SIG-M5 treated with dmso at 0.1 percent for 504 hours (cell line): Measurements from ENCODE around the gene ANO2.
"Not testable (repeated sequence)": the region's sequence is repeated elsewhere in the genome, so short reads cannot be mapped to it uniquely, and the experiment has no call there.

Experiments used
- DNase-seq: peaks from one replicate; lab custom pipeline; 2025; ENCODE audit not compliant: unreplicated experiment; lab: John Stamatoyannopoulos, UW

Gene ANO2

GRCh38 chr12:5830111-5830510 lies 114.9 kb downstream of the ANO2 start:
- no peak for DNase-seq

DNA sequence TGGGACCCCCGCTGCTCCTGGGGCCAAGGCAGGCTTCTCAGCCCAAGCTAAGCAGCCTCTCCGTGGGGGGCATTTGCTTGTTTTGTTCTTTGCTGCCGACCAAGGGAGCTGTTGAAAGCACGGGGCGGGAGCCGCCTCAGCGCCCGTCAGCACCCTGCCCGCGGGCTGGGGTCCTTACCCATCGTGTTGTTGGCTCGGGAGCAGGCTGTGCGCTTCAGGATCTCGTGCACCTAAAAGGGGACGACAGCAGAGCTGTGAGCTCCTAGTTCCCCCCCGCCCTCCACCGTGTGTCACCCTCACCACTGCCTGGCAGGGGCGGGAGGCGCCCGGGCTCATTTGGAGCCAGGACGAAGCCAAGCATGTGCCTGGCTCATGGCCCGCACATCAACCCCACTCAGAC lies 117.5 kb downstream of the ANO2 start:
- DNase-seq, result no peak

- not testable (repeated sequence) for DNase-seq
Observed at GRCh38 chr12:5825761-5826160, 119.3 kb downstream of the ANO2 start.

DNA sequence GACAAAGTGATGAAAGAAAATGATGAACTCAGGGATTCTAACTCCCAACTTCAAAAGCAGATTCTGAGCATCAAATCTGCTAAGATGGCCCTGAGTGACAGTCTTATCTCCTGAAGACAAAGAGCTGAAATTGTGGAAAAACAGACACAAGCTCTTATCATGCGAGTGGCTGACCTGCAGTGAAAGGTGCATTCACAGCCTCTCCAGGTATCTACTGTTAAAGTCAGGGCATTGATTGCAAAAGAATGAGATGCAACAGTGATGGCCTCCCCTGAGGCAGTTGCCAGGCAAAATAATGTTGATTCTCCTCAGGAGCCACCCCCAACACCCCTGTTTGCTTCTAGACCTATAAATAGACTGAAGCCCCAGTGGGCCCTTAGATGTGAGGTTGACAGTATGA lies 126.2 kb downstream of the ANO2 start:
- DNase-seq, result not testable (repeated sequence)

GRCh38 chr12:5817246-5817645 lies 127.8 kb downstream of the ANO2 start:
- DNase-seq, result no peak

- no peak for DNase-seq
Observed at GRCh38 chr12:5809586-5809985, 135.5 kb downstream of the ANO2 start.

DNA sequence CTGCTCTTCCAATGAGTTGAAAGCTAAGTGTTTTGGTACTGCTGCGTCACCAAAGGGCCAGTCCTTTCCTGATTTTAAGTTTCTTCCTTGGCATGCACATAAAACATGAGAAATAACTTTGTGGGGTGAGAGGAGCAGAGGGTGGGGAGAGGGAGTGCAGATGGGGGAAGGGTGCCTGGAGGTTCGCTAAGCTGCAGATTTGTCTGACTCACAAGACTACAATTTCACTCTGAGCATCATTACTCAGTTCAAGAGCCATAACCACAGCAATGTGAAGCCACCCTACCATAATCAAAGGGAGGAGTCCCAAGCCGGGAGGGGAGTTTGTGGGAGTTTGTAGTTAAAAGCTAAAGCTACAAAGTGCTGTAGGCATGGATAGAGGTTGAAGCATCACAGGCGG lies 136.1 kb downstream of the ANO2 start:
- no peak for DNase-seq

GRCh38 chr12:5807514-5808219 lies 137.4 kb downstream of the ANO2 start:
- DNase-seq, result no peak

DNA sequence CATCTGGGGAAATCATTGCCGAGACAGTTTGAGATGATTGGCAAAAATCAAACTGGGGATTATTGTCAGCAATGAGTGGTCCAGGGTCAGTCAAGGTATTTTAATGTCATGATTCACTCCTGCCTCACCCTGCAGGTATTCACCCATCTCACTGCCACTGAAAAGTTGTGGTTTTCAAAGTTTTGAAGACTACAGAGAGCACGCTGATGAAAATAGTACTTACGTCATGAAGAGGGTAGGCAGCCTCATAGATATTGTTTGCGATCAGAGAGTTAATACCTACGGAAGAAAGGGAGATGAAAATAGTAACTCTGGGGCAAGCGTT lies 138.0 kb downstream of the ANO2 start:
- no peak for DNase-seq

- DNase-seq, result no peak
Observed at GRCh38 chr12:5806371-5807089, 138.5 kb downstream of the ANO2 start.

GRCh38 chr12:5803532-5803931 lies 141.5 kb downstream of the ANO2 start:
- DNase-seq, result no peak

- DNase-seq, result no peak
Observed at GRCh38 chr12:5798242-5799015, 146.6 kb downstream of the ANO2 start.

DNA sequence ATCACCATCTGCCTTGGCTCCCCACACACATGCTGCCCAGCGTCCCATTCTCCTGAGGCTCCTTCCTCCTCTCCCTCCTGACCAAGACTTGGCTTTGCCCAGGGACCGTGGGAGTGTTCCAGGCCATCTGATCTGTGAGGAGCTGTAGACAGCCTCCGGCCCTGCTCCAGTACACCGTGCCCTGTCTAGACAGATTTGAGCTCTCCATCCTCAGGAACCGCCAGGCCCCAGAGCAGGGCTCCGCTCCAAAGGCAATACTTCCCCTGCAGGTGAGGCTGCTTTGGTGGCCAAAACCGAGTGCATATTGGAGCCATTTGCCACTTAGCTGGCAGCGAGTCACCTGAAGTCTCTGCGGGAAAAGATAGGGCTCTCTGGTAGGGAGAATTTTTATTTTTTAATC lies 147.4 kb downstream of the ANO2 start:
- no peak for DNase-seq

- DNase-seq, result no peak
Observed at GRCh38 chr12:5796959-5797225, 148.2 kb downstream of the ANO2 start.

GRCh38 chr12:5796171-5796958 lies 148.7 kb downstream of the ANO2 start:
- no peak for DNase-seq

GRCh38 chr12:5794156-5794555 lies 150.9 kb downstream of the ANO2 start:
- no peak for DNase-seq

DNA sequence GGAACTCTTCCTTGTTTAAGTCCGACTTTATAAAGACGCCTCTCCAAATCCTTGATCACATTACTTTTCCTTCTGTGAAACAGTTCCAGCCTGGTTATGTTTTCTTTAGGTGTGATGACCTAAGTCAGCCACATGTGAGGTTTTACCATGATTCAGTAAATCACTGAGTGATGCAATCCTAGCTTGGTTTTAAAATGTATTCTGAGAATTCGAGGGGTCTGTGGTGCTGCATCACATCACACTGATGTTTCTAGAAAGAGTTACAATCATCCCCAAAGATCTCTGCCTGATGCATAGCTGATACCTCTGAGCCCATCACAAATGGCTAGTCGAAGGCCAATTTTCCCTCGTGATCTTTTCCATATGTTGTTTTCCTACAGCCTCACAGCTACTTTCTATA lies 152.7 kb downstream of the ANO2 start:
- no peak for DNase-seq

DNA sequence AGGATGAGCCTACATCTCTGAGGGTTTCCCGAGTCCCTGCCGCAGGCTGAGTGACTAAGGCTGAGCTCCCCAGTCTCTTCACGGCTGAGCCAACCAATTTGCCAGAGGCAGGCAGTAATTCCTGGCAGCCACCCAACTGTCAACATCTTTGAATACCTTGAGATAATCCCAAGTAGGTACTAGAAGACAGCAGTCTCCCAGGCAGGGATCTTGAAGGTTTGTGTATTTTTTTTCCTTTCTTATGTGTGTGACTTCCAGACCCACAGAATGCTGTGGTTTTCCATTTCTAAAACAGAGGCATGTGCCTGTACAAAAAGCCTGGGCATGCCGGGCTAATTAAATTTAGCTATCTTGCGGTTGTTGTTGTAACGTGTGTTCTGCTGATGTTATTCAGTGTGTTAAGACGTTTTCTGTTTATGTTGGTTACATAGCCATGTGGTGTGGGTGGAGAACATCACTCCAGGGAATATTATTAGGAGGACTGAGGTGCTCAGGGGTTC lies 155.5 kb downstream of the ANO2 start:
- no peak for DNase-seq

DNA sequence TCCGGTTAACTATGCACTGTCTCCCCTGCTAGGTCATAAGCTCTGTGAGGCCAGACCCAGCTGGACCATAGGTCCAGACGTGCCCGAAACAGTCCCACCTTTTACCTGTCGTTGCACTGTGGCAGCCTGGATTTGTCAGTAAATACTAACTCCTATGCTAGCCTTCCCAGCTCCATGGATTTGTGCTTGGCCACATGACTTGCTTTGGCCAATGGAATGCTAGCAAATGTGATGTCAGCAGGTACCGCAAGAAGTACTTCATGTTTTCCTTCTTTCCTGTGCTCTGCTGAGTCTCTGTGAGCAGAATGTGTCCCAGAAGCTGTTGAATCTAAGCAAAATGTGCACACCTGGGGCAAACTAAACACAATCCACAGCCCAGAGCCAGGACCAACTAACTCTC lies 157.2 kb downstream of the ANO2 start:
- DNase-seq, result no peak

DNA sequence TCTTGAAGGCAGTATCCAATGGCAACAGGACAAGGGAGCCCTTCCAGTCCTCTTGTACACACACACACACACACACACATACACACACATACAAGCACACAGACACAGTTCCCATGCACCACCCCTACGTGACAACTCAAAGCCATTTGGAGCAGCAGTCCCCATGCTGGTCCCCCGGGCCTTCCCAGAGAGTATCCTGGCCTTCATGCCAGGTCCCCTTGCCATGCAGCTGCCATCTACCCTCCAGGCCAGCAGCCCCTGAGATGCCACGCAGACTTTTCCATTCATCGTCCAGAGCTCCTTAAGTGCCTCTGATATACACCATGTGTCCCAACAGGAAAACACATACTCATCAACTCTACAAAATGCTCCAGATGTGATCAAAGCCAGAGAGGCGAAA lies 159.5 kb downstream of the ANO2 start:
- DNase-seq, result no peak

DNA sequence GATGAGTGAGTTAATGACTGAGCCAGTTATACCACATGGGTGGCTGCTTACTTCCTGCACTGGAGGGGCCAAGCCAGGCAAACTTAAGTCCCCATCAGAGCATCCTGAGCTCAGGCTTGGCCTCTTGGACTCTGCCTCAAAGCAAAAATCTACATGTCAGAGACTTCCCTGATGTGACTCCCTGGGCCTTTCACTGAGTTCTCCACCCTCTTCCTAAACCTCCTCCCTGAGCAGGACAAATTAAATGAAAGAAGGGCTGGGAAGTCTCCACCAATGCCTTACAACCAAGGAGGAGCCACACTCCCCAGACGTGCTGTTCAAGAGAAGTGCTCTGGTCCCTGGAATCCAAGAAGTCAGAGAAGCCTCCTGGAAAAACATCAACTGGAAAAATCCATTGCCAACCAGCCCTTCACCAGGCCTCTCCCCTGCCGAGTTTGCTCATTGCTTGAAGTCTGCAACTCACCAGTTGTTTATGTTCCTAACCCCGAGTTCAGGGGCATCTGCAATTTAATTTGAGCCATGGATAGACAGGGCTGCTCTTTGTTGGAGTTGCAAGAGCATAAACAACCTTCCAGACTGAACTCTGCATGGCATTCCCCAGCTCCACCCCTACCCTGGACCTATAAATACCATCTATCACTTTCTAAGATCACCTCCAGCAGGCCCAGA lies 160.5 kb downstream of the ANO2 start:
- DNase-seq, result no peak
